Neutrophil (primary cell): ENCODE results near the gene TCTN2.
A peak's percentile ranks its signal among the peaks of the same experiment; 100 is the strongest.

Source experiments
- H3K27ac ChIP-seq: fragments of 200-600 bp; sonication (generic); 2 replicates; pipeline ENCODE4 v1.5.1; 2016; ENCODE audit warnings: mild to moderate bottlenecking, moderate library complexity
- H3K27me3 ChIP-seq: fragments of 200-600 bp; sonication (generic); 2 replicates; pipeline ENCODE4 v1.6.0; 2016; ENCODE audit warnings: mild to moderate bottlenecking
- H3K36me3 ChIP-seq: fragments of 200-600 bp; sonication (generic); 2 replicates; pipeline ENCODE4 v1.5.1; 2017
- H3K4me1 ChIP-seq, 2 experiments: fragments of 200-600 bp in 1 of 2; sonication (generic) in 1 of 2; 1 replicate in 1 of 2; 2 replicates in 1 of 2; pipeline versions ENCODE4 v1.5.1 to v1.6.1; 2013 to 2016; ENCODE audit warnings: low read depth in 1 of 2, low read length in 1 of 2, mild to moderate bottlenecking in 1 of 2, moderate library complexity in 1 of 2; ENCODE audit not compliant: control insufficient read depth in 1 of 2, insufficient read depth in 1 of 2
- H3K4me3 ChIP-seq, 2 experiments: fragments of 200-600 bp in 1 of 2; sonication (generic) in 1 of 2; 1 replicate in 1 of 2; 2 replicates in 1 of 2; pipeline ENCODE4 v1.5.1; 2013 to 2016; ENCODE audit warnings: low read depth in 1 of 2, low read length in 1 of 2, mild to moderate bottlenecking in 1 of 2, moderate library complexity in 1 of 2
- H3K9me3 ChIP-seq: fragments of 200-600 bp; sonication (generic); 2 replicates; pipeline ENCODE4 v1.5.1; 2016
- CTCF ChIP-seq: fragments of 200-600 bp; sonication (generic); IDR thresholded peaks from 2 replicates; pipeline ENCODE4 v1.5.1; 2016; ENCODE audit warnings: antibody characterized with exemption

TCTN2 gene

GRCh38 chr12:123712780-123713319 is 41.9 kb downstream of the TCTN2 start:
- no peaks in the 10 kb centered on the region for H3K9me3 ChIP-seq
- peaks cover 8% of the 10 kb centered on the region for H3K27me3 ChIP-seq
- peak overlapping the region; percentile 91 to 95 for H3K4me3 ChIP-seq
- no peak for TF ChIP-seq CTCF
- peaks cover 20 to 27% of the 10 kb centered on the region in 2 experiments for H3K4me1 ChIP-seq
- H3K36me3 ChIP-seq = no peaks in the 10 kb centered on the region
- H3K27ac ChIP-seq = peak overlapping the region; percentile 54

- H3K36me3 ChIP-seq = no peaks in the 10 kb centered on the region
- H3K4me3 ChIP-seq = peak overlapping the region in 1 of 2 experiments; percentile 95
- no peaks in the 10 kb centered on the region for H3K9me3 ChIP-seq
- no peak for TF ChIP-seq CTCF
- H3K27me3 ChIP-seq = peaks cover 8% of the 10 kb centered on the region
- H3K4me1 ChIP-seq = peaks cover 20 to 27% of the 10 kb centered on the region in 2 experiments
- no peak overlapping the region for H3K27ac ChIP-seq
Observed at GRCh38 chr12:123713398-123713797, 42.5 kb downstream of the TCTN2 start.

GRCh38 chr12:123713823-123714585 is 43.1 kb downstream of the TCTN2 start:
- Histone ChIP-seq H3K4me1 (peaks cover 20 to 27% of the 10 kb centered on the region in 2 experiments), H3K27ac (no peak overlapping the region), H3K27me3 (peaks cover 8% of the 10 kb centered on the region), H3K9me3 (no peaks in the 10 kb centered on the region), H3K4me3 (no peak overlapping the region), H3K36me3 (no peaks in the 10 kb centered on the region)
- no peak for TF ChIP-seq CTCF

- H3K27me3 ChIP-seq = peaks cover 8% of the 10 kb centered on the region
- H3K27ac ChIP-seq = no peak overlapping the region
- no peaks in the 10 kb centered on the region for H3K9me3 ChIP-seq
- H3K4me3 ChIP-seq = no peak overlapping the region
- peaks cover 20 to 27% of the 10 kb centered on the region in 2 experiments for H3K4me1 ChIP-seq
- peaks cover 4% of the 10 kb centered on the region for H3K36me3 ChIP-seq
- TF ChIP-seq CTCF = no peak
Observed at GRCh38 chr12:123715195-123715594, 44.3 kb downstream of the TCTN2 start.

- Histone ChIP-seq H3K4me3 (no peak overlapping the region), H3K36me3 (peaks cover 18% of the 10 kb centered on the region), H3K4me1 (peaks cover 14 to 20% of the 10 kb centered on the region in 2 experiments), H3K27me3 (peaks cover 8% of the 10 kb centered on the region), H3K27ac (no peak overlapping the region), H3K9me3 (no peaks in the 10 kb centered on the region)
- no peak for TF ChIP-seq CTCF
Observed at GRCh38 chr12:123717350-123717749, 46.4 kb downstream of the TCTN2 start.
